PC-9 (cell line): ENCODE results near the gene GCK. TPM values are rescaled to one million over a fixed set of nuclear protein-coding genes. Genes with fewer than 3 reads are reported as not detected.

Experiments
- BruUV-seq: library from RNA; stranded (reverse); fragments of 400-500 nt; replicated peaks from 2 replicates; lab custom pipeline; 2021; lab: Mats Ljungman, UMichigan
- CTCF ChIA-PET: fragments of 300-600 bp; sonication (Branson Sonifier 250); formaldehyde crosslinking; loops from one replicate; lab custom pipeline; 2022; ENCODE audit warnings: antibody characterized with exemption; lab: Charles Lee
- POLR2A ChIA-PET: fragments of 300-600 bp; sonication (Branson Sonifier 250); formaldehyde crosslinking; loops from one replicate; lab custom pipeline; 2022; ENCODE audit warnings: antibody characterized with exemption; ENCODE audit not compliant: unreplicated experiment; lab: Charles Lee
- DNase-seq, 2 experiments: peaks; one replicate each; pipeline versions ENCODE4 v3.0.0 to v3.0.0-alpha.2; 2015 to 2022; ENCODE audit warnings: mixed read lengths in 1 of 2
- H2AFZ ChIP-seq: fragments of 200-600 bp; sonication (generic); 2 replicates; pipeline ENCODE4 v1.8.1; 2017; ENCODE audit warnings: antibody characterized with exemption
- H3F3A ChIP-seq: fragments of 200-600 bp; sonication (generic); 2 replicates; pipeline ENCODE4 v1.8.1; 2017; ENCODE audit warnings: antibody characterized with exemption, mild to moderate bottlenecking, low read depth; ENCODE audit not compliant: insufficient read depth
- H3K27ac ChIP-seq: fragments of 200-600 bp; sonication (generic); 2 replicates; pipeline ENCODE4 v1.6.1; 2016; ENCODE audit warnings: mixed run types
- H3K27me3 ChIP-seq: fragments of 200-600 bp; sonication (generic); 2 replicates; pipeline ENCODE4 v1.6.1; 2016; ENCODE audit warnings: low read depth, mixed run types; ENCODE audit not compliant: insufficient read depth
- H3K36me3 ChIP-seq: fragments of 200-600 bp; sonication (generic); 2 replicates; pipeline ENCODE4 v1.6.1; 2016; ENCODE audit warnings: low read depth, mixed run types
- H3K4me1 ChIP-seq: fragments of 200-600 bp; sonication (generic); replicated peaks from 2 replicates; pipeline ENCODE4 v1.6.1; 2016; ENCODE audit warnings: mixed run types; ENCODE audit not compliant: insufficient read depth
- H3K4me2 ChIP-seq: fragments of 200-600 bp; sonication (generic); 2 replicates; pipeline ENCODE4 v1.6.1; 2017; ENCODE audit warnings: mixed run types
- H3K4me3 ChIP-seq: fragments of 200-600 bp; sonication (generic); 2 replicates; pipeline ENCODE4 v1.6.1; 2016; ENCODE audit warnings: mixed run types
- H3K79me2 ChIP-seq: fragments of 200-600 bp; sonication (generic); 2 replicates; pipeline ENCODE4 v1.6.1; 2017; ENCODE audit warnings: low read depth, mixed run types
- H3K9me2 ChIP-seq: fragments of 200-600 bp; sonication (generic); 2 replicates; pipeline ENCODE4 v1.8.1; 2017; ENCODE audit warnings: mild to moderate bottlenecking; ENCODE audit not compliant: insufficient read depth
- H3K9me3 ChIP-seq: fragments of 200-600 bp; sonication (generic); 2 replicates; pipeline ENCODE4 v1.8.1; 2016; ENCODE audit warnings: low read depth; ENCODE audit not compliant: insufficient read depth
- H4K20me1 ChIP-seq: fragments of 200-600 bp; sonication (generic); 2 replicates; pipeline ENCODE4 v1.8.1; 2017; ENCODE audit not compliant: insufficient read depth
- EZH2 ChIP-seq: fragments of 200-600 bp; sonication (generic); IDR thresholded peaks from 2 replicates; pipeline ENCODE4 v1.8.0; 2017; ENCODE audit warnings: antibody characterized with exemption, low read depth
- intact Hi-C: fragments of 100-400 bp; cut with micrococcal nuclease; formaldehyde crosslinking; loops from one replicate; pipeline ENCODE4 v1.10.0; 2022; ENCODE audit not compliant: unreplicated experiment
- total RNA-seq: library from RNA; stranded (reverse); gene quantifications from 2 replicates; pipeline ENCODE4 v1.2.3, GENCODE V29; 2021
- TF ChIP-seq, protein P1 (sequence below): fragments of 200-600 bp; sonication (generic); conservative IDR thresholded peaks from 2 replicates; pipeline ENCODE4 v1.6.1; 2017; ENCODE audit warnings: mixed run types, antibody characterized with exemption, mild to moderate bottlenecking, moderate library complexity

GCK gene
- total RNA-seq, 1 experiment from 2014 or later, result not detected

DNA sequence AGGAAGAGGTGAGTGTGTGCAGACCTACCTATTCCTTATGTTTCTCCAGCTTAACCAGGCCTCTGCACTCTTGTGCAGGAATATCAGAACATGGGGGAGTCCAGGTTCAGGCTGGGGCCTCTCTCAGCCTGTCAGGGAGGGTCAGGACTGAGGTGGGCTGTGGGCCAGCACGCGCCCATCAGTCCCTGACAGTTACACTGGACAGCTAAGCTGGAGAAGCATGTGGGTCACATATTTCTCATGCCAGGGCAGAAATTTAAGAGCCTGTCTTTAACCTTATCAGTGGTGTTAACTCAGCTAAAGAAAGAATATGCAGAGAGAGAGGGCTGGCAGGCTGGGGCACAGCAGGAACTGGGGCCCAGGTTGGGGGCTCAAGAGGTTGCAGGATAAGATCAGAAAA is 57.2 kb downstream of the GCK start:
- no peak for DNase-seq
- Histone ChIP-seq H3K79me2 (no peaks in the 10 kb centered on the region), H3K36me3 (no peaks in the 10 kb centered on the region), H2AFZ (no peak overlapping the region), H3K9me2 (no peaks in the 10 kb centered on the region), H3K27me3 (no peaks in the 10 kb centered on the region), H3K9me3 (no peaks in the 10 kb centered on the region), H3K4me2 (no peak overlapping the region), H3K4me1 (peaks cover 5% of the 10 kb centered on the region), H3K27ac (no peak overlapping the region), H3K4me3 (no peak overlapping the region), H3F3A (peaks cover 8% of the 10 kb centered on the region; the same call in 1 of the 2 replicates), H4K20me1 (no peaks in the 10 kb centered on the region)
- POLR2A ChIA-PET, result interaction anchor here (0.6 kb wide), 2 partner anchors 24 to 69 kb away, joined by 3 to 4 read pairs; partner anchors contain the start of gene YKT6
- CTCF ChIA-PET, result interaction anchor here (0.5 to 1.0 kb wide), 2 partner anchors 81 to 131 kb away, joined by 3 to 6 read pairs; no protein-coding TSS in a partner anchor
- intact Hi-C loops, result loop anchor here (5.0 kb wide), 1 partner anchor 50 kb away; no protein-coding TSS in a partner anchor
- TF ChIP-seq EZH2, result no peak
- TF ChIP-seq, protein P1, sequence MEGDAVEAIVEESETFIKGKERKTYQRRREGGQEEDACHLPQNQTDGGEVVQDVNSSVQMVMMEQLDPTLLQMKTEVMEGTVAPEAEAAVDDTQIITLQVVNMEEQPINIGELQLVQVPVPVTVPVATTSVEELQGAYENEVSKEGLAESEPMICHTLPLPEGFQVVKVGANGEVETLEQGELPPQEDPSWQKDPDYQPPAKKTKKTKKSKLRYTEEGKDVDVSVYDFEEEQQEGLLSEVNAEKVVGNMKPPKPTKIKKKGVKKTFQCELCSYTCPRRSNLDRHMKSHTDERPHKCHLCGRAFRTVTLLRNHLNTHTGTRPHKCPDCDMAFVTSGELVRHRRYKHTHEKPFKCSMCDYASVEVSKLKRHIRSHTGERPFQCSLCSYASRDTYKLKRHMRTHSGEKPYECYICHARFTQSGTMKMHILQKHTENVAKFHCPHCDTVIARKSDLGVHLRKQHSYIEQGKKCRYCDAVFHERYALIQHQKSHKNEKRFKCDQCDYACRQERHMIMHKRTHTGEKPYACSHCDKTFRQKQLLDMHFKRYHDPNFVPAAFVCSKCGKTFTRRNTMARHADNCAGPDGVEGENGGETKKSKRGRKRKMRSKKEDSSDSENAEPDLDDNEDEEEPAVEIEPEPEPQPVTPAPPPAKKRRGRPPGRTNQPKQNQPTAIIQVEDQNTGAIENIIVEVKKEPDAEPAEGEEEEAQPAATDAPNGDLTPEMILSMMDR, result no peak
- BruUV-seq, result no TSS peak

DNA sequence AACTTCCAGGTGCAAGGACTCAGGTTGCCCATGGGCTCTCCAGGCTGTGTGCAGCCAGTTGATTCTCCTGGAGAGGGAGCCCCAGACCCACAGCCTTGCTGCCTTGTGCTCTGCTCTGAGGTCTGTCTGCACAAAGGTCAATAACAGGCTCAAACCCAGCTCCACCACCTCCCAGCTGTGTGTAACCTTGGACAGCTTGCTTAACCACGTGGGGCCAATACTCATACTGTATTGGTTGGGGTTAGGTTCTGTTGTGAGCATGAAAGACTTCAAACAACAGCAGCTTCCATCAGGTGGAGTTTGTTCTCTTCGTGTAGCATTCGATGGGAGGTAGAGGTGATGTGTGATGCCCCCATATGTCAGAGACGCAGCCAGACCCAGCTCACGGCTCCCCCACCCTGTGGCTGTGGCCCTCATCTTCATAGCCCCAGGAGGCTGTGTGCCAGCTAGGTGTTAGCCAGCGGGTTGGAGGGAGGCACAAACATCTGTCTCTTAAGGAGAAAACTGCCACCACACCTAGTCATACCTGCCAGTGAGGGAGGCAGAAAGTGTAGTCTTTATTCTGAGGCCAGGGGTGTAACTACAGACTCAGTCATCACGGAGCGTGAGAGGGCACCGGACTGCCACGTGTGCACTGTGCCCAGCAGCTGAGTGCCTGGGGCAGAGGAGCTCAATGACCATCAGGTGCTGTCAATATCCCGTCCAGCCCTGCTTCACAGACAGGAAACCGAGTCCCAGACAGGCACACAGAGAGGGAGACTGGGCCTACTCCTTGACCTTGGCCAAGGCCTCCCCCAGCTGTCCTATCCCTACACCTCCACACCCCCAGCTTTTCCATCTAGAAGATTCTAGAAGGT is 57.8 kb downstream of the GCK start:
- H3K4me2 ChIP-seq, result peak overlapping the region; percentile 8; the same call in 1 of the 2 replicates
- H3F3A ChIP-seq, result peaks cover 8% of the 10 kb centered on the region; the same call in 1 of the 2 replicates
- H4K20me1 ChIP-seq, result no peaks in the 10 kb centered on the region
- H3K79me2 ChIP-seq, result no peaks in the 10 kb centered on the region
- no peaks in the 10 kb centered on the region for H3K9me2 ChIP-seq
- intact Hi-C loops, result loop anchor here (1.0 to 5.0 kb wide), 2 partner anchors 51 to 65 kb away; no protein-coding TSS in a partner anchor
- no peak overlapping the region for H2AFZ ChIP-seq
- no peaks in the 10 kb centered on the region for H3K9me3 ChIP-seq
- ChIA-PET CTCF (interaction anchor here (0.5 to 1.6 kb wide), 9 partner anchors 9 to 132 kb away, joined by 3 to 14 read pairs (median 4); partner anchors contain the start of gene YKT6), POLR2A (interaction anchor here (0.6 kb wide), 3 partner anchors 25 to 74 kb away, joined by 3 to 4 read pairs (median 3); partner anchors contain the start of gene YKT6)
- no peaks in the 10 kb centered on the region for H3K36me3 ChIP-seq
- H3K27ac ChIP-seq, result no peak overlapping the region
- H3K4me3 ChIP-seq, result no peak overlapping the region
- TF ChIP-seq EZH2, result no peak
- TF ChIP-seq, protein P1, result peak; percentile 77
- no TSS peak for BruUV-seq
- DNase-seq, result peak; percentile 51 to 73
- peaks cover 5% of the 10 kb centered on the region for H3K4me1 ChIP-seq
- H3K27me3 ChIP-seq, result no peaks in the 10 kb centered on the region

DNA sequence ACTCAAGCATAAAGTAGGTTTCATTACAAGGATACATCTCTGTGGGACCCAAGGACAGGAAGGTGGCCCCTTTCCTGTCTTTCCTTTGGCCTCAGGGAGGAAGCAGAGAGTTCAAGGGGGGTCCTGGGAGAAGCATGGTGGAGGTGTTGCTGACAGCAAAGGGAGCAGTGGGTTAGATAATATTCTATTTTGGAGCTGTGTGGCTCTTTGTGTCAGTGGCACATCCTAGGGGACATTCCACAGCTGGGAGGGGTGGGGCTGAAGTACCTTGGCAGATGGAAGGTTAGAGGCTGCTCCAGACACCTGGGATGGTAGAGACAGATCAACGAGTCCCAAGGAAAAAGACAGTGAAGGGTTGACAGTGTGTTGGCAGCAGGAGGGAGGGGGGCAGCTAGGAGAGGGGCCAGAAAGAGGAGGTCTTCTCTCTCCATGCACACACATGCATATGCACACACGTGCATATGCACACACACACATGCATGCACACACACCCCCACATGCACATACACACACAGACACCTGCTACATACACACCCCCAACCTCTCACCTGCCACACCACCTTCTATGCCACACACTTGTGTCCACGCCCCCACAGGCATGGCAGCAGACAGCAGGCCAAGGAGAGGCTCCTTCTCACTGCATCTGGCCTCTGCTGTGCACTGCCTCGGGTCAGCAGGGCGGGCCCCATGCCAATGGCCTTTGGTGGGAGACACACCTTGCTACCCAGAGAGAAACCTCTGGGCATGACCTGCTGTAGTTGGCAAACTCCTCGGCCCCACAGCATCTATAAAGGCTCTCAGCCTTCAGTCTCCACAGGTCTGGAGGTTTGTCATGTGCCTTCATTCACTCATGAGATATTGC is 60.3 kb downstream of the GCK start:
- no peak overlapping the region for H2AFZ ChIP-seq
- H3K79me2 ChIP-seq, result no peaks in the 10 kb centered on the region
- ChIA-PET CTCF (no interaction called here), POLR2A (interaction anchor here (0.6 kb wide), 1 partner anchor 73 kb away, joined by 4 read pairs; no protein-coding TSS in a partner anchor)
- no peaks in the 10 kb centered on the region for H3K9me3 ChIP-seq
- H3K9me2 ChIP-seq, result no peaks in the 10 kb centered on the region
- H3K4me1 ChIP-seq, result peaks cover 5% of the 10 kb centered on the region
- no peak overlapping the region for H3K27ac ChIP-seq
- no peak overlapping the region for H3K4me3 ChIP-seq
- no peaks in the 10 kb centered on the region for H3K36me3 ChIP-seq
- BruUV-seq, result no TSS peak
- TF ChIP-seq, protein P1, result no peak
- no peaks in the 10 kb centered on the region for H3K27me3 ChIP-seq
- H4K20me1 ChIP-seq, result no peaks in the 10 kb centered on the region
- intact Hi-C loops, result no loop called here
- H3F3A ChIP-seq, result peaks cover 11% of the 10 kb centered on the region; the same call in 1 of the 2 replicates
- H3K4me2 ChIP-seq, result no peak overlapping the region
- no peak for DNase-seq
